ENCODE results near the gene PLRG1.

The PLRG1 gene

DNA sequence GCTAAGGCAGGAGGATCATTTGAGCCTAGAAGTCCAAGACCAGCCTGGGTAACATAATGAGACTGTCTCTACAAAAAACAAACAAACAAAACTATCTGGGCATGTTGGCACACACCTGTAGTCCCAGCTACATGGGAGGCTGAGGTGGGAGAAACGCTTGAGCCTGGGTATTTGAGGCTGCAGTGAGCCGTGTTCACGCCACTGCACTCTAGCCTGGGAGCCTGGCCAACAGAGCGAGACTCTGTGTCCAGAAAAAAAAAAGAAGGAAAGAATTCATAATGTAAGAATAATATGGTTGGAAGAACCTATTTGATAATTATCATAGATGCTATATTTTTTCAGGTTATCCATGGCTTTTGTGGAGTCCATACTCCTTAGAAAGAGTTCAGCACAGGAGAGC, 32.6 kb downstream of the PLRG1 start:
- DNase-seq: no peak

GRCh38 chr4:154516318-154517029, 33.7 kb downstream of the PLRG1 start:
- DNase-seq: no peak

DNA sequence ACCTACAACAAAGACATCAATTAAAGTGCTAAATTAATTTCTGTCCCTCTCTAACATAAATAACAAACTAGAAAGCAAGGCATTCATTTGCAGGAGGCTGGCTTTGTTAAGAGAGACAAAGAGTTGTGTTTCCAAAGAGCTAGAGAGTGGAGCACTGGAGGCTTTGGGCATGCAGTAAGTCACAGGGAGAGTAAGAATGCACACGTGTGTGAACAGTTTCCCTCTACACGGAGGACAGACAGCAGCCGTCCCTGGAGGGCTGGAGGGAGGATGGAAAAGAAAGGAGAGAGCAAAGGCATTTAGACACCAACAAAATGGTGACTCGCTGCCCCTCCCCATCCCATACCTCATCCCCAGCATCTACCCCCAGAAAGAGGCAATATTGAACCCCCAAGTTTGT, 38.2 kb downstream of the PLRG1 start:
- DNase-seq: no peak

DNA sequence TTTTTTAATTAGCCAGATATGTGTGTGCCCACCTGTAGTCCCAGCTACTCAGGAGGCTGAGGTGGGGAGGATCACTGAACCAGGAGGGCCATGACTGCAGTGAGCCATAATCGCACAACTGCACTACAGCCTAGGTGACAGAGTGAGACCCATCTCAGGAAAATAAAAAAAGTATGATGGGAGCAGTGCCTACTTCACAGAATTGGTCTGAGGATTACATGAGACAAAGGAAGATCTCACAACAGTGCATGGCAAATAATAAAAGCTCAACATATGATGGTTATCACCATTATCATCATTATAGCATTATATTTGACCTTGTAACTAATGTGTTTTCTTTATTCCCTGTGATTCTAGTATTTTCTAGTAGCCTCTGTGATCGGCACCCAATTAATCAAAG, 38.7 kb downstream of the PLRG1 start:
- DNase-seq: no peak

GRCh38 chr4:154507156-154507555, 43.0 kb downstream of the PLRG1 start:
- no peak for DNase-seq

DNA sequence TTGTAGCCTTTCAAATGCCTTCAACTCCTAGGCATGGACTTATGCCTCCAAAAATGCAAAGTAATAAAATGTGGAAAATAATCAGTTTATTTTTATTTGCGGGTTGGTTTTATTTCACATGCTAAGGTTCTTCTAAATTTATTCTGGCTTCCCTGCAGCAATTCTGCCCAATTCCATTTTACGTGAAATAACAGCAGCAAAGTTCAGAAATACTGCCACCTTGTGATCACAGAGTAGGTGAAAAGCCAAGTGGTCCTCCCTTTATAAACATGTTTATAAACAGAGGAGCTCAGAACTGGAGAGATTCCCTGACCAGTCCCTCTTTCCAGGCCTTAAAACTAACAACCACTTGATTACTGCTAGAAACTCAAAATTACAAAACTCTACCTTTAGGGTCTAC, 43.9 kb downstream of the PLRG1 start:
- peak; percentile 14 to 37 for DNase-seq

DNA sequence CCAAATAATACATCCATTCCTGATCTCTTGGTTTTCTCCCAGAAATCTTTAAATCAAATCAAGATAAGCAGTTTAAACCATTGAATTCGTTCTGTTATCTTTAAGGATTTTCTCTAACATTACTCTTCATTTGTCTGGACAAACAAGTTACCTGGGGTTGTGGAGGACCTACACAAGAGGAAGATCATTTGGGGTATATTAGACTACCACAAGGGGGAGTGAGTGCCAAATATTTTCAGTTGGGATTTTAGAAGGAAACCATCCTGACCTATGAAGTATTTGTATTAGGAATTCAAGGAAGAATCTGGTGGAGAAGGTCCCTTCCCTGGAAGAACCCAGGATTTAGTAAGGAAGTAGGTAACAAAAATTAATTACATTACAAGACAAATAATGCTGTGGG, 46.6 kb downstream of the PLRG1 start:
- peak in 1 of 2 experiments; percentile 7 for DNase-seq

- DNase-seq: no peak
These were observed 48.1 kb downstream of the PLRG1 start for GRCh38 chr4:154502111-154502510.

DNA sequence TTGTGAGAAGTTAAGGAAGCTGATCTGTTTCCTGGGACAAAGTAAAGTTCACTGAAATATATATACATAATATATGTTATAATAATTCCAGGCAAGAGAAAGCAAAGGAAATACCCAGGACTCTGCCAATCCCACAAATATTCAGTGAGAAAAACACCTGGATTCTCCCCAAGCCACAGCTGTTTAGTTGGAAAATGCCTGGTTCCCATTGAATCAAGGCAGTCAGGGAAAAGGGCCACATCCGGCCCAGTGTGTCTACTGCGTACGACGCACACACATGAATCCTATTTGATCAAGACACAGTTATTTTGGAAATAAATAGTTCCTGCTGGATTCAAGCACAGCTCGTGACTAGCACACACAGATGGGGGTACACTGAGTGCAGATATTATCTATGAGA, 52.3 kb downstream of the PLRG1 start:
- DNase-seq: no peak

GRCh38 chr4:154495867-154496266, 54.3 kb downstream of the PLRG1 start:
- DNase-seq: no peak

DNA sequence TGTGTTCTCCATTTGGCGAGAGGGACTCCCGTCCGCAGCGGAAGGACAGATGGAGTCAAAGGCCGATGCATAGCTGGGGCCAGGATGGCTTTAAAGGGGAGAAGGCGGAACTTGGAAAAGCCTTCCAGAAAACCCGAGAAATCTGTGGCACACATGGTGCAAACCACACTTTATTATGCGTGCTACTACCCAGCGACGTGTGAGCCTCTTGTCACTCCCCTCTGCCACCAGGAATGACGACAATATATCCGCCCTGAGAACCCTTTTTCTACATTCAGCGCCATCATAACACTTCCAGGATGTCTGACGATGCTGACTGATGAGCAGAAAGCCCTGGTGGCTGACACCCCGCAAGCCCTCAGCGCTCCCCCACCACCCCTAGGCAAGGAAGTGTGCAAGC, 57.9 kb downstream of the PLRG1 start:
- no peak for DNase-seq

DNA sequence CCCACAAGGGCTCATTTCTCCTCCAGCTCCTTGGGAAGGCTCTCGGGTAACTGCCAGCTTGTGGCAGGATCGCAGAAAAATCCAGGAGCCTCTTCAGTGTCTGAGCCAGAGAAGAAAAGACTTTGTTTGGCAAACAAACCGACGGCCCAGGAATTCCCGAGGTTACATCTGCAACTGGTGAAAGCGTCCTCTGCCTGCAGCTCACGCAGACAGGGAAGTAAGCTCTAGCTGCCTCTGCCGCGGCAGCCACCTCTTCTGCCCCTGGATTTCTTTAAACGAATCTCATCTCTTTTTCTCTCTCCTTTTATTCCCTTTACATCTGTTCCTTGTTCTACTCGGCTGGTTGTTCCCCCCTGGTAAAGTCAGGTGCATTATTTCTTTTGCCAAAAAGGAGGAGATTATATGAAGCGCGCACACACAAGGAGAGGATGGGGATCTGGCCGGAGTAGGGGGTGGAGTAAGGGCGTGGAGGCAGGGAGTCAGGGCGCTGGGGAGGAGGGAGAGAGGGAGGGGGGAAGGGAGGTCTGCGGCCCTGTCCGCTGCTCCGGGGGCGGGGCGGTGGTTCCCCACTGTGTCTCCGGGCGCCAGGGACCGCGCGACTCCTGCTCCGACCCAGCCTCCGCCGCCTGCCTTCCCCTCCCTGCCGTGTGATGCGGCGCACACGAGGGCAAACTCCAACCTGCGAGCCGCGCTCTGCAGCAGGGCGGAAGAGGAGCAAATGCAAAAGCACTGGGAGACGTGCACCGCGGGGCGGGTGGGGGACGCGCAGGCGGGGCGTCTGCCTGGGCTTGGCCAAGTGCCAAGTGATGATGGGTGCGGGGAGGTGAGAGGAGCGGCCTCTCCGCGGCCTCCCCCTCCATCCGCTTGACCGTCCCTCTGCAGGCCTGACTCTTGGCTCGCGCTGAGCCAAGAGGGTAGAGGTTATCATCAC, 58.6 kb downstream of the PLRG1 start, which contains the start of gene DCHS2:
Gene DCHS2, minus strand, starts transcription at position 459 of the 931 bp plus-strand sequence. Its CDS starts 444 bp downstream, at position 15.
- DNase-seq: no peak

DNA sequence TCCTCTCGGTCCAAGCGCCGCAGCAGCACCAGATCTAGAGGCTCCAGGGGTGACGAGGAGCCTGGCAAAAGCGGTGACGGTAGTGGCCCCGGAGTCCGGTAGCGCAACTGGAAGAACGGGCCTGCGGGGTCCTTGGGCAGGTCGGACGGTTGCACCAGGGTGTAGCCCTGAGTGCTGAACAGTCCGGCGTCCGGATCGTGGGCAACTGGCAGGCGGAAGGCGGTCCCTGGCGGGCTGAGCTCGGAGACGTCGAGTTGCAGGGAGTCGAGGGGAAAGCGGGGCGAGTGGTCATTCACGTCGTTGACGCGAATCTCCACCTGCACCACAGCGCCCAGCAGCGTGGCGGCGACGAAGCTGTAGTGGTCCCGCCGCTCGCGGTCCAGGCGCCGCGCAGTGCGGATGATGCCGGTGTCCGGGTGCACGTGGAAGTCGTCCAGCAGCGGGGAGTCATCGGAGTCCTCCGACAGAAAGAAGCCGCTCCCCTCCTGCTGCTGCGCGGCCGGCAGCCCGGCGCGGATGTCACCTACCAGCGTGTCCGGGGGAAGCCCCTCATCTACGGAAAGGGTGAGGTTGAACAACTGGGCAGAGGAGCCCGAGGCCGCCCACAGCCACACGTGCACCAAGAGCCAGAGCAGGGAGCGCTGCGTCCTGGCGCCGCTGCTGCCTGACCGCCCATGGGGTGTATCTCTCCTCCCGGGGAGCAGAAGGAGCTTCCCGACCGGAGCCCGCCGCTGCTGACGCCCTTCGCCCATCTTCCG, 59.4 kb downstream of the PLRG1 start:
- no peak for DNase-seq

GRCh38 chr4:154490234-154490582, 60.0 kb downstream of the PLRG1 start:
- DNase-seq: no peak

DNA sequence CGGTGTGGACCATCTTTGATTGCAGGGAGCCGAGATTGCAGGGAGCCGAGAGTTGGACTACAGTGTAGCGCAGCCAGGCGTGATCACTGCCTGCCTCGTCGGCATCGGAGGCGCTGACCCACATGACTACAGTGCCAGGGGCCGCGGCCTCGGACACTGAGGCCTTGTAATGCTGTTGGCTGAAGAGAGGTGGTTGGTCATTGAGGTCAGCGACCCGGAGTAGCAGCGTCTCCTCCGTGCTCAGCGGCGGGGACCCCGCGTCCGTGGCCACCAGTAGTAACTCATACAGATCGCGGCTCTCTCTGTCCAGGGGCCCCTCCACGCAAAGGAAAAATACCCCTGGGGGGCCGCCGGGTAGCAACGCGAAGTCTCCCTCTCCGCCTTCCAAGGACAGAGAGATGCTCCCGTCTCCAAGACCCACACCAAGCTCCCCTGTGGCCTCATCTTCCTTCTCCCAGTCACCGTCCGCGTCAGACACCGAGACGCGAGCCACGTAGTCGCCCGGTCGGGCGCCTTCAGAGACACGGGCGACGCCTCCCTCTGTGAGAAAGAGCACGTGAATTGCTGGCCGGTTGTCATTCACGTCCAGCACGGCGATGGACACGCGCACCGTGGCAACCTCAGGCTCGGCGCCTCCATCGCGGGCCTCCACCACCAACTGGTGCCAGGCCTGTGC, 60.5 kb downstream of the PLRG1 start:
- no peak for DNase-seq

- DNase-seq: no peak
These were observed 63.1 kb downstream of the PLRG1 start for GRCh38 chr4:154487145-154487544.

GRCh38 chr4:154485127-154485773, 65.0 kb downstream of the PLRG1 start:
- DNase-seq: no peak

Measured in NCI-H1930 (cell line).